GM19455 (cell line): ENCODE data around the gene CAPZB.

Source experiments
- ATAC-seq: cut with Tn5 transposase; IDR thresholded peaks from one replicate; pipeline ENCODE4 v1.9.1; 2021; ENCODE audit not compliant: unreplicated experiment

CAPZB gene

GRCh38 chr1:19336543-19336942, 148.8 kb downstream of the CAPZB start:
- ATAC-seq: no peak

- ATAC-seq: no peak
Measured at GRCh38 chr1:19333587-19334354, 151.6 kb downstream of the CAPZB start.

- no peak for ATAC-seq
Measured at GRCh38 chr1:19332832-19333231, 152.5 kb downstream of the CAPZB start.

GRCh38 chr1:19331262-19331878, 154.0 kb downstream of the CAPZB start:
- ATAC-seq: no peak

- ATAC-seq: no peak
Measured at GRCh38 chr1:19330449-19331135, 154.7 kb downstream of the CAPZB start.

- ATAC-seq: no peak
Measured at GRCh38 chr1:19329611-19330010, 155.7 kb downstream of the CAPZB start.

GRCh38 chr1:19329188-19329587, 156.2 kb downstream of the CAPZB start:
- no peak for ATAC-seq

GRCh38 chr1:19328486-19328885, 156.9 kb downstream of the CAPZB start:
- no peak for ATAC-seq

GRCh38 chr1:19327736-19328135, 157.6 kb downstream of the CAPZB start:
- no peak for ATAC-seq

- no peak for ATAC-seq
Measured at GRCh38 chr1:19327301-19327700, 158.0 kb downstream of the CAPZB start.

GRCh38 chr1:19326748-19327065, 158.6 kb downstream of the CAPZB start:
- no peak for ATAC-seq

- no peak for ATAC-seq
Measured at GRCh38 chr1:19325958-19326747, 159.2 kb downstream of the CAPZB start.

- ATAC-seq: no peak
Measured at GRCh38 chr1:19325368-19325957, 159.9 kb downstream of the CAPZB start.

GRCh38 chr1:19324665-19324990, 160.7 kb downstream of the CAPZB start:
- ATAC-seq: no peak

GRCh38 chr1:19323987-19324664, 161.2 kb downstream of the CAPZB start:
- ATAC-seq: no peak

GRCh38 chr1:19322481-19322880, 162.9 kb downstream of the CAPZB start:
- no peak for ATAC-seq

- ATAC-seq: no peak
Measured at GRCh38 chr1:19321071-19321470, 164.3 kb downstream of the CAPZB start.

GRCh38 chr1:19319196-19319595, 166.1 kb downstream of the CAPZB start:
- ATAC-seq: no peak

- no peak for ATAC-seq
Measured at GRCh38 chr1:19317126-19317910, 168.0 kb downstream of the CAPZB start.
